Fibroblast of villous mesenchyme (primary cell): ENCODE results near the gene RTL5. TPM values are rescaled to one million over a fixed set of nuclear protein-coding genes. Genes with fewer than 3 reads are reported as not detected.

Experiments used
- DNase-seq: peaks from one replicate; pipeline ENCODE4 v3.0.0-alpha.2; 2010; ENCODE audit warnings: low read depth
- H3K4me3 ChIP-seq: 2 replicates; pipeline ENCODE4 v1.5.1; 2011; ENCODE audit warnings: low read depth, mild to moderate bottlenecking, low read length
- total RNA-seq: library from RNA; depleted of rRNA; stranded (reverse); fragments of >200 nt; gene quantifications from 2 replicates; pipeline ENCODE4 v1.2.3, GENCODE V29; 2012
- TF ChIP-seq, protein P1 (sequence below): IDR thresholded peaks from 2 replicates; pipeline ENCODE4 v1.5.1; 2012; ENCODE audit warnings: low read depth, mild to moderate bottlenecking, low read length; ENCODE audit not compliant: insufficient read depth

Gene RTL5
- total RNA-seq, 1 donor = 2.2 TPM

DNA sequence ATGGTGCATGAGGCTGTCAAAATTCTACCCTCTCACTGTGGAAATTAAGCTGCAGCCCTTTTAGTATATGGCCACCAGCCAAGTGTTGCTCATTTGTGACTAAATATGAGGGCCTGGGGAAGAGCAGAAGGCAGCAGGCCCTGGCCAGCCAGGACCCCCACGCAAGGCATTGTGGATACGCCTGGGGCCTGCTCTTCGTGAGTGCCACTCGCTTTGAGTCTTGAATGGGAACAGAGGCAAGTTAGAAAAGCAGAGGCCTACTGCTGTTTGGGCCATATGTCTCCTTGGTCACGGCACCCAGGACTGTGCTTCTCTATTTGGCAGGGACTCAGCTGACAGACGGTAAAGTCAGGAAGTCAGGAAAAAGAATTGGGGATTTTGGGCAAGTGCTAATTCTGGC is 10.9 kb downstream of the RTL5 start:
- DNase-seq = no peak
- no peak overlapping the region for H3K4me3 ChIP-seq
- TF ChIP-seq, protein P1, sequence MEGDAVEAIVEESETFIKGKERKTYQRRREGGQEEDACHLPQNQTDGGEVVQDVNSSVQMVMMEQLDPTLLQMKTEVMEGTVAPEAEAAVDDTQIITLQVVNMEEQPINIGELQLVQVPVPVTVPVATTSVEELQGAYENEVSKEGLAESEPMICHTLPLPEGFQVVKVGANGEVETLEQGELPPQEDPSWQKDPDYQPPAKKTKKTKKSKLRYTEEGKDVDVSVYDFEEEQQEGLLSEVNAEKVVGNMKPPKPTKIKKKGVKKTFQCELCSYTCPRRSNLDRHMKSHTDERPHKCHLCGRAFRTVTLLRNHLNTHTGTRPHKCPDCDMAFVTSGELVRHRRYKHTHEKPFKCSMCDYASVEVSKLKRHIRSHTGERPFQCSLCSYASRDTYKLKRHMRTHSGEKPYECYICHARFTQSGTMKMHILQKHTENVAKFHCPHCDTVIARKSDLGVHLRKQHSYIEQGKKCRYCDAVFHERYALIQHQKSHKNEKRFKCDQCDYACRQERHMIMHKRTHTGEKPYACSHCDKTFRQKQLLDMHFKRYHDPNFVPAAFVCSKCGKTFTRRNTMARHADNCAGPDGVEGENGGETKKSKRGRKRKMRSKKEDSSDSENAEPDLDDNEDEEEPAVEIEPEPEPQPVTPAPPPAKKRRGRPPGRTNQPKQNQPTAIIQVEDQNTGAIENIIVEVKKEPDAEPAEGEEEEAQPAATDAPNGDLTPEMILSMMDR = no peak

DNA sequence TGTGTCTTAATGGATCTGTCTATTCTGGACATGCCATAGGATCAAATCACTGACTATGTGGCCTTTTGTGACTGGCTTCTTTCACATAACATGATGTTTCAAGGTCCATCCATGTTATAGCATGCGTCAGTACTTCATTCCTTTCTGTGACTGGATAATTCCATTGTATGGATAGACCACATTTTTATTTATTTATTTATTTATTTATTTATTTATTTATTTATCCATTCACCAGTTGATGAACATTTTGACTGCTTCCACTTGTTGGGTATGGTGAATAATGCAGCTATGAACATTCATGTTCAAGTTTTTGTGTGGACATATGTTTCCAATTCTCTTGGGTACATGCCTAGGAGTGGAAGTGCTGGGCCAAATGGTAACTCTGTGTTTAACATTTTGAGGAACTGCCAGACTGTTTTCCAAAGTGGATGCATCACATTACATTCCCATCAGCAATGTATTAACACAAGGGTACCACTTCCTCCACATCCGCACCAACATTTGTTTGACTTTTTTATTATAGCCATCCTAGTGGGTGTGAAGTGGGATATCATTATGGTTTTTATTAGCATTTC is 14.0 kb downstream of the RTL5 start:
- TF ChIP-seq, protein P1 = no peak
- DNase-seq = no peak
- no peak overlapping the region for H3K4me3 ChIP-seq

DNA sequence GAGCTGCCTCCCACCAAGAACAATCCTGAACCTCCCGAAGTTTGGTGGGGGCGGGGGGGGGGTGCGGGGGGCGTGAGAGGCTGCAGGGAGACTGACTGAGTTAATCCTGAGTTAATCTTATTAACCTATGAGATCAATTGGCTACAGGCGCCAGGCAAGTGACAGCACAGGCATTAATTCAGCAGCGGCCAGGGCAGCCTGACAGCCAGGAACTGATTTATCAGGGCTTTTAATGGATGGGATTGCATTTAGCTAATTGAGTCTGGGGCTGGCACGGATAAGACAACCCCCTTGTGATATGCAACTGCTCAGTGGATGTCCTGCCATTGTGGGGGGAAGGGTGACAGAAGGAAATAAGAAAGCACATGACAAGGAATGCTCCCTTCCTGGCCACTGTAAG is 16.3 kb downstream of the RTL5 start:
- no peak overlapping the region for H3K4me3 ChIP-seq
- no peak for DNase-seq
- TF ChIP-seq, protein P1 = no peak

DNA sequence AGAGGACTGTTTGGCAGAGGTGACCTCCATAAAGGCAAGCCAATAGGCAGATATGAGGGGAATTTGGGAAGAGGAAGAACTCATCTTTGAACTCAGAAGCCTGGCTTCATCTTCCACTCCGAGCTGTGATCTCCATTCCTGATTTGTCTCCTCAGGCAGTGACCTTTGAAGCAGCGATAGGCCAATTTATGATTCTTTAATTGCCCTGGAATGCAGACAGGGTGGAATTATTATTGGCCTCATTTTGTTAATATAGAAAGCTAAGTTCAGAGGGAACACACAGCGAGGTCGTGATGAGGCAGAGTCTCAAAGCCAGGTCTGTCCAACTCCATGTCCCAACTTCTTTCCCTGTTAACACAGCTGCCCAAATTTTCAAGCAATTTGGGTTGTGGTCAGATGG is 16.9 kb downstream of the RTL5 start:
- TF ChIP-seq, protein P1 = no peak
- no peak overlapping the region for H3K4me3 ChIP-seq
- DNase-seq = no peak

DNA sequence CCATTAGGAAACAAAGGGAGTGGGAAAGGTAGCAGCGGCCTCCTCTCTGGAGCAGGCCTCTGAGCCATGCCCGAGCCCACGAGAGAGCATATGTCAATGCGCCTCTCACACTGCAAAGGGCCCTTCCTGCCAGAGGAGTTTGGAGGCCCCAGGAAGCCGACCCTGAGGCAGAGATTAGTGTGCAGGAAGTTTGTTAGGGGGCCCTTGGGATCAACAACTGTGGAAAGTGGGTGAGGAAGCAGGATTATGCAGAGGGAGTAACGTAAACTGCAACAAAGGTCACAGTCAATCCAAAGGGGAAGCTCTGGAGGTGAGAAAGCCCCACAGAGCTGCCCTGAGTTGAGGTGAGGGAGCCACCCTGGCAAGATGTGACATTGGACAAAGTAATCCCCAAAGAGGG is 17.4 kb downstream of the RTL5 start:
- TF ChIP-seq, protein P1 = no peak
- H3K4me3 ChIP-seq = no peak overlapping the region
- DNase-seq = no peak

DNA sequence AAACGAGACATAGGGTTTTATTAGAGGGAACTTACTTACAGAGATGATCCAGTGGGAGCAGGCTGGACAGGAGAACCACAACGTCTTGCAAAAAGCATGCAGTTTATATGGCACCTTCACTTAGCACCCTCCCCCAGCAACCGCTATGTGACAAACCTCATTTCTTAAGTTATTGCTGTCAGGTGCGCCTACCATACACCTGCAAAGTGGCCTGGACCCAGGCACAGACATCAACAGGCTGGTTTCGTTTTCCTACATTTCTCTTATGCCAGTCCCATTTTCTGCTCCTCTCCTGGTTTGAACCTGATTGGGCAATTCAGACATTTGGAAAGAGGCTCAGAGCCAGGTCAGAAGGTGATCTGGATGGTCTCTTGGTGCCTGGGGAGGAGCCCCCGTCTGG is 18.3 kb downstream of the RTL5 start:
- no peak for DNase-seq
- H3K4me3 ChIP-seq = no peak overlapping the region

More for the DNA sequence above, 18.3 kb downstream of the RTL5 start:
- TF ChIP-seq, protein P1 = no peak
